HG03175 (cell line): ENCODE data around the gene FXYD4.
"Not testable (repeated sequence)": the region's sequence is repeated elsewhere in the genome, so short reads cannot be mapped to it uniquely, and the experiment has no call there.

Experiments used
- ATAC-seq: cut with Tn5 transposase; IDR thresholded peaks from one replicate; pipeline ENCODE4 v1.9.1; 2021; ENCODE audit warnings: mild to moderate bottlenecking, moderate library complexity; ENCODE audit not compliant: unreplicated experiment

Gene FXYD4

GRCh38 chr10:43374194-43374593 lies 2.8 kb downstream of the FXYD4 start:
- no peak for ATAC-seq

GRCh38 chr10:43375401-43376020 lies 4.1 kb downstream of the FXYD4 start:
- ATAC-seq = no peak

DNA sequence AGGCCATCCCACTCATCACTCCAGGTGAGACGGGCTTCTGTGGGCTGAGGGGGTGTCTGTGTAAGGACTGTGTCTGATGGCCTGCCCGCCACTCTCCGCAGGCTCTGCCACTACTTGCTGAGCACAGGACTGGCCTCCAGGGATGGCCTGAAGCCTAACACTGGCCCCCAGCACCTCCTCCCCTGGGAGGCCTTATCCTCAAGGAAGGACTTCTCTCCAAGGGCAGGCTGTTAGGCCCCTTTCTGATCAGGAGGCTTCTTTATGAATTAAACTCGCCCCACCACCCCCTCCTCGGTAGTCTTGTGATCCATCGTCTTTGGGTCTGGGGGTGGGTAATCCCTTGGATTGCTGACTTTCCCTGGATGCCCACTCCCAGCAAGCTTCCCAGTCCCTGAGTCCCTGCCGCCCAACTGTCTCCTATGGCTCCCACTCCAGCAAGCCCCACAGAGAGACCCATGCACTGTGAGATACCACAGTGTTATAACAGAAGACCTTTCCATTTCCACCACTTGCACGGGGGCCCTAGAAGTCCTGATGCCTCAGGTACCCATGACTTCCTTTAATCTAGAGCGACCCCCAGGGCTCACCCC lies 4.7 kb downstream of the FXYD4 start:
- ATAC-seq = no peak

DNA sequence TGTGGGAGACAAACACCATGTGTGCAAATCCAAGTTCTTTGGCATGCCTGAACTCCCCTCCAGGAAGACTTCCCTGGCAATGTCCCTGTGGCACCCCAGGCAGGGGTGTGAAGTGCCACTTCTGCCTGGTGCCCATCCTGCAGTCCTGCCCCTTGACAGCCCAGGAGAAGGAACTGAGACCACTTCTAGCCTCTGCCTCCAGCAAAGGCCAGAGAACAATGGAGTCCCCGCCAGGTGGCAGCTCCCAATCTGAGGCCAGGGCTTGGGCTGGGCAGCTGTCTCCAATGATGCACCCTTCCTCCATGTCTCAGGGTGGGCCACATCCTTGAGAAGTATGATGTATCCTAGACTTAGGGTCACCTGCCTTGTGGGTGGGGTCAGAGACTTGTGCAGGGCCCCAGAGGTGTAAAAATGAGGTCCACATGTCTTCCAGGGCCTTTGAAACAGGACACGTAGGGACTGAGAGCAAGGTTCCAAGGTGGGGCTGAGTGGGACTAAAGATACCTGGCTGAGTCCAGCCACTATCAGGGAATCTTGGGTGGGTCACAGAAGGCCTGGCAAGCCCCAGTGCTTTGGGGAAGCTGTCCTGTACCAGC lies 5.5 kb downstream of the FXYD4 start:
- no peak for ATAC-seq

GRCh38 chr10:43377424-43377883 lies 6.0 kb downstream of the FXYD4 start:
- ATAC-seq = no peak

GRCh38 chr10:43380610-43381222 lies 9.3 kb downstream of the FXYD4 start:
- ATAC-seq = peak; percentile 51

- no peak for ATAC-seq
Measured at GRCh38 chr10:43383204-43383971, 12.0 kb downstream of the FXYD4 start.

GRCh38 chr10:43384252-43385221 lies 13.1 kb downstream of the FXYD4 start:
- ATAC-seq = no peak

- no peak for ATAC-seq
Measured at GRCh38 chr10:43385412-43386004, 14.1 kb downstream of the FXYD4 start.

- ATAC-seq = no peak
Measured at GRCh38 chr10:43386549-43386948, 15.1 kb downstream of the FXYD4 start.

DNA sequence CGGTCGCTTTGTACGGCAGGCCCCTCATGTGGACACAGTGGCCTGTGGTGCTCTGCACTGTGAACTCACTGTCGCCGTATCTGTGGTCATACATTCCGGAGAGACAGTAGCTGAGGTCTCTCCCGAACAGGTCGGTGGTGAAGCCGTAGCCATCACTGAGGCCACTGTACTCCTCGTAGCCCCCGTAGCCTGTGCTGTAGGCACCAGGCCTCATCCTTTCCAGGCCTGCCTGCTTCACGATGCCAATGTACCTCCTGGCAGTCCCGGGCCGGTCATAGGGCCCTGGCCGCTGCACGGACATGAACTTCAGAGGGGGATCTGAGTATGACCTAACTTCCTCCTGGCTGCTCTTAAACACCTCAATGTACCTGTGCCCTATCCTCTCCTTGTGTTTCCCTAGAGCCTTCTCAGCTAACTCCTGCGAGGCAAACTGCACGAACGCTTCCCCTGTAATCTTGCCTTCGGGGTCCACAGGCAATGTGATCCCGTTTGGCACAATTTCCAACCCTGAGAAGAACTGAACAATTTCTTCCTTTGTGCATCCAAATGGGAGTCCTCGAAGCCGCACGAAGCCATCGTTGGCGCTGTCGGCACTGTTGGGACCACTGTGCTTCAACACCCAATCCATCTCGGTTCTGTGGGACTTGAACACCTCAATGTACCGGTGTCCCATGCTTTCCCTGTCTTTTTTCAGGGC lies 15.7 kb downstream of the FXYD4 start:
- ATAC-seq = no peak

GRCh38 chr10:43387678-43388032 lies 16.2 kb downstream of the FXYD4 start:
- ATAC-seq = no peak

DNA sequence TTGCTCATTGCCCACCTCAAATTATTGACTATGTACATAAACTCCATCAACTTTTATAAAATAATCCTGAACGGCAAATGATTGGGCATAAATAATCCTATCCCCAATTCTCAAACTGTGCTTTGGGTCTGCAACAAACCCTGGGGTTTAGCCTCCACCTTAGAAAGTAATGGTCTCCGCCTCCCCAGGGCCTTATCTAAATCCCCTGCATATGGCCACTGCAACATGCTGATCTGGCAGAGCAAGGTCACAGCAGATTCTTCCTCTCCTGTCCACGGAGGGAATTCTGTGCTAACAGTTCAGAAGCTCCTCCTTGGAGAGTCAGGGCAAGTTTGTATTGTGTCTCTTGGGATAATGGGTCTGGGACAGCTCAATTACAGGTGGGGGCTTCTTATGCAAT lies 18.4 kb downstream of the FXYD4 start:
- ATAC-seq = no peak

DNA sequence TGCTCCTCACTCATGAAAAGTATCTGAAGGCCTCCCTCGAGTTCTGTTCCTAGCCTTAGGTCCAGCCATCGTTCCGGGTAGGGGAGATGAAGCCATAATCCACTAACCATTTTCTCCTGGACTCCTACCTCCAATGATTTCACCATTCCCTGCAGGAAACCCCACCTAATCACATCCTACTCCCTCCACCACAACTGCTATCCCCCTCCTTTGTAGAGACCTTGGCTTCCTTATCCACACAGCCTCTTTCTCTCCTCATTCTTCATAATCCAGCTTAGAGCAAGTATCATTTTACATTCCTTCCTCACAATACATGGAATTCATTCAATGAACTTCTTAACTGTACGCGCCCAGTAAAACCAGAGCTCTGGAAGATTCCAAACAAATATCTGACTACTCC lies 18.9 kb downstream of the FXYD4 start:
- no peak for ATAC-seq

GRCh38 chr10:43390759-43391158 lies 19.3 kb downstream of the FXYD4 start:
- ATAC-seq = no peak

DNA sequence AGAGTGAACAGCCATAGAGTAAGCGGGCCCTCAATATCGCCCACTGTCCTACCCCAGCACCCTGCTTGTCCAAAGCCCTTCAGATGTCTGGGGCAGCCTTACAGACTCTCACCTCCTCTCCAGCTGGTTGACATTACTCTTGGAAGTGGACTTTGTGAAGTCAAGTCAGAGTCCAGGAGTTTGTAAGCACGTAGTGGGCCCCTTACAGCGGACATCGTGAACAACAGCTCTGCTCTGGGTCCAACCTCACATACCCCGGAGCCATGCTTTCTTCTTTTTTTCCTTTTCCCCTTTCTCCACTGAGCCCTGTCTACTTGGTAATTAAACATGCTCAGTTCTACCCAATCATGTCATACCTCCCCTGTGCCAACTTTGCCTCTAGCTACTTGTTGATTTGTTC lies 20.1 kb downstream of the FXYD4 start:
- ATAC-seq = no peak

GRCh38 chr10:43392748-43393147 lies 21.3 kb downstream of the FXYD4 start:
- no peak for ATAC-seq

- not testable (repeated sequence) for ATAC-seq
Measured at GRCh38 chr10:43393186-43393585, 21.8 kb downstream of the FXYD4 start.
